KMS-11 (cell line): Measurements from ENCODE around the gene RRAD.
A peak's percentile ranks its signal among the peaks of the same experiment; 100 is the strongest.

Source experiments
- H2AFZ ChIP-seq: fragments of 200-600 bp; sonication (generic); 2 replicates; pipeline ENCODE4 v1.6.1; 2016; ENCODE audit warnings: antibody characterized with exemption, mixed run types, low read depth
- H3K27ac ChIP-seq: fragments of 200-600 bp; sonication (generic); 2 replicates; pipeline ENCODE4 v1.6.1; 2016; ENCODE audit warnings: mild to moderate bottlenecking, mixed run types
- H3K27me3 ChIP-seq: fragments of 200-600 bp; sonication (generic); 2 replicates; pipeline ENCODE4 v1.6.1; 2017; ENCODE audit warnings: mild to moderate bottlenecking, low read depth, mixed run types, moderate library complexity; ENCODE audit not compliant: insufficient read depth
- H3K36me3 ChIP-seq: fragments of 200-600 bp; sonication (generic); 2 replicates; pipeline ENCODE4 v1.6.1; 2017; ENCODE audit warnings: mild to moderate bottlenecking, mixed run types; ENCODE audit not compliant: insufficient read depth
- H3K4me1 ChIP-seq: fragments of 200-600 bp; sonication (generic); 2 replicates; pipeline ENCODE4 v1.6.1; 2016; ENCODE audit warnings: mild to moderate bottlenecking, low read depth, mixed run types; ENCODE audit not compliant: poor library complexity, severe bottlenecking
- H3K4me2 ChIP-seq: fragments of 200-600 bp; sonication (generic); 2 replicates; pipeline ENCODE4 v1.7.0; 2016; ENCODE audit warnings: mild to moderate bottlenecking, mixed run types
- H3K4me3 ChIP-seq: fragments of 200-600 bp; sonication (generic); IDR thresholded peaks from 2 replicates; pipeline ENCODE4 v1.6.1; 2017; ENCODE audit warnings: low read depth, low read length, mixed read lengths; ENCODE audit not compliant: insufficient read depth
- H3K79me2 ChIP-seq: fragments of 200-600 bp; sonication (generic); 2 replicates; pipeline ENCODE4 v1.6.1; 2016; ENCODE audit warnings: low read depth, mixed run types; ENCODE audit not compliant: insufficient read depth
- H3K9ac ChIP-seq: fragments of 200-600 bp; sonication (generic); 2 replicates; pipeline ENCODE4 v1.6.1; 2016; ENCODE audit warnings: mild to moderate bottlenecking, mixed run types
- H4K20me1 ChIP-seq: fragments of 200-600 bp; sonication (generic); 2 replicates; pipeline ENCODE4 v1.6.1; 2016; ENCODE audit warnings: mild to moderate bottlenecking, mixed run types; ENCODE audit not compliant: insufficient read depth
- TF ChIP-seq, protein P1 (sequence below): fragments of 200-600 bp; sonication (generic); conservative IDR thresholded peaks from 2 replicates; pipeline ENCODE4 v1.6.1; 2017; ENCODE audit warnings: low read depth, mild to moderate bottlenecking, antibody characterized with exemption, low read length, moderate library complexity, mixed read lengths

The RRAD gene

DNA sequence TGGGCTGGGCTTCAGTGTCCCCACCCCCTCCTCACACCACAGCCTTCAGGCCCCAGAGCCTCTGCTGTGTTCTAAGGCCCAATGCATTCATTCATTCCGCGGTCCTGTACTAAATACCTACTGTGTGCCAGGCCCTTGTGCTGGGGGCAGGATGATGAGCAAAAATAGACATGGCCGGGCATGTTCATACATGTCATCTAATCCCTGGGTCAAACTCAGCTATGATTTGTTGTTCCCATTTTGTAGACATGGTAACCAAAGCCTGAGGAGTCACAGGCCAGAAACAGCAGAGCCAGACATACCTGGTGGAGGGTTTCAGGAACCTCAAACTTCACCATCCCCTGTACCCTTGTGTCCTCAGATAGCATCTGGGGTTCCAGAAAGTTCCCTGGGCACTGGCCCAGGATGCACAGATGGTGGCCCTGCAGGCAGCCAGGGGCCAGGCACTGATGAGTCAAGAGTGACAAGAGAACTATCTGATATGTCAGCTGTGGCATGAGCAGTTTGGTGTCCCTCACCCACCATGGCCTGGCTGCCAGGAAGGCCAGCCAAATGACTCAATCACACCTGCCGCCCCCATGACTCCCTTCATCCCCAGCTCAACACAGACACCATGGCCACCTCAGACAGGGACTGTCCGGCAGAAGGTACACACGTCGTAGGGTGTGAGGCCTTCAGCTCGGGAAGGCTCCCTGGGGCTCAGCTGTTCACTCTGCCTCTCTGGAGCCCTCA, 2.7 kb upstream of the RRAD start:
- Histone ChIP-seq H3K9ac (peak overlapping the region; percentile 34; the same call in 1 of the 2 replicates), H2AFZ (no peak overlapping the region), H3K4me2 (peak overlapping the region; percentile 96; the same call in 1 of the 2 replicates), H3K36me3 (no peaks in the 10 kb centered on the region), H4K20me1 (no peaks in the 10 kb centered on the region), H3K27me3 (0 out of 2 replicates have a peak, but pooled peaks cover 5% of the 10 kb centered on the region), H3K4me3 (no peak overlapping the region), H3K79me2 (peaks cover 5% of the 10 kb centered on the region), H3K4me1 (peaks cover 50% of the 10 kb centered on the region), H3K27ac (peak overlapping the region; percentile 69)
- TF ChIP-seq, protein P1, sequence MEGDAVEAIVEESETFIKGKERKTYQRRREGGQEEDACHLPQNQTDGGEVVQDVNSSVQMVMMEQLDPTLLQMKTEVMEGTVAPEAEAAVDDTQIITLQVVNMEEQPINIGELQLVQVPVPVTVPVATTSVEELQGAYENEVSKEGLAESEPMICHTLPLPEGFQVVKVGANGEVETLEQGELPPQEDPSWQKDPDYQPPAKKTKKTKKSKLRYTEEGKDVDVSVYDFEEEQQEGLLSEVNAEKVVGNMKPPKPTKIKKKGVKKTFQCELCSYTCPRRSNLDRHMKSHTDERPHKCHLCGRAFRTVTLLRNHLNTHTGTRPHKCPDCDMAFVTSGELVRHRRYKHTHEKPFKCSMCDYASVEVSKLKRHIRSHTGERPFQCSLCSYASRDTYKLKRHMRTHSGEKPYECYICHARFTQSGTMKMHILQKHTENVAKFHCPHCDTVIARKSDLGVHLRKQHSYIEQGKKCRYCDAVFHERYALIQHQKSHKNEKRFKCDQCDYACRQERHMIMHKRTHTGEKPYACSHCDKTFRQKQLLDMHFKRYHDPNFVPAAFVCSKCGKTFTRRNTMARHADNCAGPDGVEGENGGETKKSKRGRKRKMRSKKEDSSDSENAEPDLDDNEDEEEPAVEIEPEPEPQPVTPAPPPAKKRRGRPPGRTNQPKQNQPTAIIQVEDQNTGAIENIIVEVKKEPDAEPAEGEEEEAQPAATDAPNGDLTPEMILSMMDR, result no peak

- Histone ChIP-seq H3K27ac (peak overlapping the region; percentile 69), H3K4me1 (peaks cover 43% of the 10 kb centered on the region), H3K79me2 (no peaks in the 10 kb centered on the region), H3K4me3 (no peak overlapping the region), H3K36me3 (no peaks in the 10 kb centered on the region), H3K9ac (peak overlapping the region; percentile 34), H2AFZ (no peak overlapping the region), H4K20me1 (no peaks in the 10 kb centered on the region), H3K4me2 (peak overlapping the region; percentile 96), H3K27me3 (peaks cover 5% of the 10 kb centered on the region; the same call in 1 of the 2 replicates)
- TF ChIP-seq, protein P1, result no peak
Measured at GRCh38 chr16:66926961-66927436, 1.7 kb upstream of the RRAD start.

GRCh38 chr16:66926171-66926947, 1.0 kb upstream of the RRAD start:
- peak overlapping the region; percentile 17; the same call in 1 of the 2 replicates for H3K9ac ChIP-seq
- TF ChIP-seq, protein P1, result no peak
- no peak overlapping the region for H2AFZ ChIP-seq
- H3K79me2 ChIP-seq, result no peaks in the 10 kb centered on the region
- peak overlapping the region; percentile 69 for H3K27ac ChIP-seq
- peaks cover 8% of the 10 kb centered on the region; the same call in 1 of the 2 replicates for H3K27me3 ChIP-seq
- H3K4me3 ChIP-seq, result no peak overlapping the region
- H4K20me1 ChIP-seq, result no peaks in the 10 kb centered on the region
- peaks cover 39% of the 10 kb centered on the region for H3K4me1 ChIP-seq
- no peaks in the 10 kb centered on the region for H3K36me3 ChIP-seq
- peak overlapping the region; percentile 96 for H3K4me2 ChIP-seq

GRCh38 chr16:66924527-66925321, 611 bp downstream of the RRAD start:
- TF ChIP-seq, protein P1, result no peak
- H3K79me2 ChIP-seq, result no peaks in the 10 kb centered on the region
- H3K27me3 ChIP-seq, result peaks cover 8% of the 10 kb centered on the region; the same call in 1 of the 2 replicates
- H3K27ac ChIP-seq, result no peak overlapping the region
- H3K4me3 ChIP-seq, result no peak overlapping the region
- peaks cover 39% of the 10 kb centered on the region for H3K4me1 ChIP-seq
- no peak overlapping the region for H3K9ac ChIP-seq
- H4K20me1 ChIP-seq, result no peaks in the 10 kb centered on the region
- no peak overlapping the region for H3K4me2 ChIP-seq
- no peak overlapping the region for H2AFZ ChIP-seq
- H3K36me3 ChIP-seq, result no peaks in the 10 kb centered on the region
